ENCODE data around the gene SCAMP5. TPM values are rescaled to one million over a fixed set of nuclear protein-coding genes. Genes with fewer than 3 reads are reported as not detected.

The SCAMP5 gene
- total and polyA plus RNA-seq, 2 of the 4 experiments (the other 2 are of a cell fraction) = 0.36 to 1.6 TPM

DNA sequence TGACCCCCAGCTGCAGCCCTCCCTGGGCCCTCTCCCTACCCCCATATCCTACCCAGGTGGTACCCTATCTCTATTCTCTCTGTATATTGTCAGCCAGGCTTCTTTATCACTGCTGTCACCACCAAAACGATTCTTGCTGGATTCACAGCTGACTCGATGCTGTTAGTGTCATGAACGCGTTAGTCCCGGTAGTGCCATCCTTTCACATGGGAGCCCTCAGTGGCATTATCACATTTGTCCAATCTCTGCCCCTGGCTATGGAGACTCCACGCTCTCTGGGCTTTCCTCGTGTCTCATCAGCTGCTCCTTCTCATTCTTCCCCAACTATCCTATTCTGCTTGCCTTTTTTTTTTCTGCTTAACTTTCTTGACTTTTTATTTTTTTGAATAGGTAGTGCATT, 7.0 kb downstream of the SCAMP5 start:
- H3K56ac ChIP-seq (ENCODE audit: extremely low read depth, insufficient read depth, low read length) = no peak overlapping the region
- H4K20me1 ChIP-seq (ENCODE audit: insufficient read depth, low read length) = no peaks in the 10 kb centered on the region
- no peak overlapping the region for H3K23ac ChIP-seq (ENCODE audit: low read depth, low read length)
- no peak overlapping the region for H4K91ac ChIP-seq (ENCODE audit: insufficient read depth, low read depth, low read length)
- H3K9me1 ChIP-seq (ENCODE audit: insufficient read depth, low read length) = no peaks in the 10 kb centered on the region
- H2AFZ ChIP-seq (replicated peaks; ENCODE audit: low read length, poor library complexity) = no peak overlapping the region
- no peak overlapping the region for H2BK5ac ChIP-seq (ENCODE audit: low read depth, low read length, poor library complexity, severe bottlenecking)
- no peak overlapping the region for H2BK20ac ChIP-seq (ENCODE audit: low read depth, low read length)
- H3K18ac ChIP-seq (ENCODE audit: low read depth, low read length) = no peak overlapping the region
- ChIA-PET CTCF (no interaction called here), POLR2A (ENCODE audit: unreplicated experiment) (no interaction called here)
- no peak for DNase-seq
- H4K8ac ChIP-seq (ENCODE audit: low read depth in 2 of 2, low read length in 2 of 2) = no peak overlapping the region
- H3K27me3 ChIP-seq (ENCODE audit: control insufficient read depth, insufficient read depth, low read length) = peaks cover 12% of the 10 kb centered on the region
- H3K36me3 ChIP-seq (ENCODE audit: control insufficient read depth, insufficient read depth, low read length) = no peaks in the 10 kb centered on the region
- H3K79me1 ChIP-seq (ENCODE audit: low read depth in 1 of 2, low read length in 2 of 2) = no peaks in the 10 kb centered on the region
- intact Hi-C loops (cut with micrococcal nuclease) (no loop called here), in situ Hi-C loops (cut with MboI; ENCODE audit: low sequenced_read_pairs) (no loop called here), dilution Hi-C loops (cut with HindIII; ENCODE audit: low sequenced_read_pairs, unreplicated experiment) (no loop called here)
- H2AK5ac ChIP-seq (ENCODE audit: low read depth, low read length) = no peak overlapping the region
- no peak overlapping the region for H3K14ac ChIP-seq (replicated peaks; ENCODE audit: low read depth, low read length)
- H3K27ac ChIP-seq (ENCODE audit: insufficient read depth, low read length) = no peak overlapping the region
- peaks cover 4% of the 10 kb centered on the region; the same call in 1 of the 2 replicates for H3K9me3 ChIP-seq (ENCODE audit: control insufficient read depth, insufficient read depth, low read length)
- H2BK120ac ChIP-seq (ENCODE audit: low read depth, low read length) = no peak overlapping the region
- no peak overlapping the region for H3K4me3 ChIP-seq (ENCODE audit: insufficient read depth, low read depth, low read length)
- no peak overlapping the region for H2AK9ac ChIP-seq (replicated peaks; ENCODE audit: low read depth, low read length, poor library complexity)
- no peak overlapping the region for H3K4me2 ChIP-seq (ENCODE audit: low read depth, low read length)
- H3K9ac ChIP-seq (ENCODE audit: low read depth, low read length) = no peak overlapping the region
- no peak overlapping the region for H3K4ac ChIP-seq (ENCODE audit: low read depth, low read length)
- ATAC-seq (ENCODE audit: low read depth) = no peak
- no TSS peak for BruUV-seq (replicated peaks)
- H3K4me1 ChIP-seq (ENCODE audit: control insufficient read depth, insufficient read depth, low read length) = no peaks in the 10 kb centered on the region
- no peak for TF ChIP-seq BHLHE40 (IDR thresholded peaks at IDR 0.05; ENCODE audit: low read depth, low read length)
- no peak for TF ChIP-seq RCOR1 (IDR thresholded peaks at IDR 0.05; ENCODE audit: insufficient replicate concordance, low read length)
- TF ChIP-seq RFX5 (IDR thresholded peaks at IDR 0.05; ENCODE audit: low read depth, low read length) = no peak
- no peak for TF ChIP-seq SMC3 (IDR thresholded peaks at IDR 0.05; ENCODE audit: low read depth, low read length)
- TF ChIP-seq MXI1 (IDR thresholded peaks at IDR 0.05; ENCODE audit: borderline replicate concordance, low read depth, low read length) = no peak
- no peak overlapping the region for H2BK15ac ChIP-seq (ENCODE audit: low read depth, low read length)
- no peak overlapping the region for H4K5ac ChIP-seq (ENCODE audit: low read depth, low read length)
- 48% methylated on average over 5 of the region's 7 CpGs; no CpG with 5 or more reads in 1 of the 2 experiments for WGBS, 2 experiments (ENCODE audit: extremely low coverage in 2 of 2, insufficient read length in 1 of 2)
